Hepatocyte (in vitro differentiated cells): Measurements from ENCODE around the gene DTHD1.

Source experiments
- CTCF ChIP-seq: fragments of 200-600 bp; sonication (generic); IDR thresholded peaks from 2 replicates; pipeline ENCODE4 v1.5.1; 2016; ENCODE audit warnings: antibody characterized with exemption, mild to moderate bottlenecking; ENCODE audit not compliant: poor library complexity
- EZH2 ChIP-seq: fragments of 200-600 bp; sonication (generic); IDR thresholded peaks from 2 replicates; pipeline ENCODE4 v1.6.1; 2016; ENCODE audit warnings: antibody characterized with exemption, mild to moderate bottlenecking, borderline replicate concordance
- EZH2phosphoT487 ChIP-seq: fragments of 200-600 bp; sonication (generic); IDR thresholded peaks from one replicate; pipeline ENCODE4 v1.6.1; 2018; ENCODE audit warnings: antibody characterized with exemption, mild to moderate bottlenecking, low read depth, moderate library complexity; ENCODE audit not compliant: unreplicated experiment, severe bottlenecking

DNA sequence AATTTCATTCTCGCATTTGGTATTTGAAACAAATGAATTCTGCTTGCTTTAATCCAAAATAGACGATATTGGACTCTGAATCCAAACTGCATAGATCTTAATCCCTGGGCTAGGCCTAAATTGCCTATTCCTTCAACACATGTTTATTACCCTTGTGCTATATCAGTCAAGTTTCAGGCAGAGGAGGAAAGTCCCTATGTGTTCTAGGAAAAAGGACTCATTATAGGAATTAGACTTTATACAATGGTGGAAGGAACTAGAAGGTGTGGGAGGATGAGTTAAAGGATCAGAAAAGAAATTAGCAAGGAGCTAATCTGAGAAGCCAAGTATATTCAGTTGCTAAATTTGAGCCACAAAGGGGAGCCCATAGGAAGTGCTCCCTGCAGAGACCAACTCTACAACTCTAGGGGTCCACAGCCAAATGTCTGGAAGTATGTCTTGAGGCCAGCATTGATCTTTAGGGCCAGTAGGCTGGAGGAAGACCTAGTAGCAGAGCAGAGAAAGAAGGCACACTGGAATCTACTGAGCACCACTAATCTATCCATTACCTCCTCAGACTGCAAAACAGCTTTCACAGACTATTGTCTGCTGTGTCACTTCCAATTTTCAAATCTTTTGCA lies 17.1 kb upstream of the DTHD1 start:
- no peak for TF ChIP-seq CTCF
- TF ChIP-seq EZH2phosphoT487 = no peak
- TF ChIP-seq EZH2 = no peak
